HepG2 (cell line): ENCODE results near the gene MYOZ1. TPM values are rescaled to one million over a fixed set of nuclear protein-coding genes. Genes with fewer than 3 reads are reported as not detected.

ENCODE experiments used
- AKNA ChIP-seq: sonication (generic); formaldehyde crosslinking; IDR thresholded peaks from 2 replicates; pipeline ENCODE4 v1.4.0; 2020; ENCODE audit warnings: missing genetic modification reagents, borderline replicate concordance
- NCOR1 ChIP-seq: fragments of 200-600 bp; sonication (generic); IDR thresholded peaks from 2 replicates; pipeline ENCODE4 v1.7.0; 2017; ENCODE audit warnings: antibody characterized with exemption, low read length, borderline replicate concordance
- PHB2 ChIP-seq: fragments of 450-650 bp; IDR thresholded peaks from 2 replicates; pipeline ENCODE4 v1.6.1; 2018; ENCODE audit not compliant: partially characterized antibody
- RBM22 ChIP-seq: fragments of 200-400 bp; formaldehyde crosslinking; optimal IDR thresholded peaks from 2 replicates; pipeline ENCODE3; 2017; ENCODE audit warnings: mild to moderate bottlenecking, low read length, moderate library complexity
- RXRB ChIP-seq: IDR thresholded peaks from 2 replicates; pipeline ENCODE4 v1.6.1; 2016; ENCODE audit warnings: borderline replicate concordance, missing genetic modification reagents, missing compliant biosample characterization
- ZNF207 ChIP-seq: fragments of 450-650 bp; IDR thresholded peaks from 2 replicates; pipeline ENCODE4 v1.6.1; 2016; ENCODE audit warnings: antibody characterized with exemption, borderline replicate concordance
- ZNF225 ChIP-seq: sonication (generic); formaldehyde crosslinking; IDR thresholded peaks from 2 replicates; pipeline ENCODE4 v1.4.0; 2020; ENCODE audit warnings: mild to moderate bottlenecking, missing genetic modification reagents
- ZNF382 ChIP-seq: sonication (generic); formaldehyde crosslinking; IDR thresholded peaks from 2 replicates; pipeline ENCODE4 v1.5.0; 2020; ENCODE audit warnings: missing genetic modification reagents, mild to moderate bottlenecking, borderline replicate concordance
- ZNF672 ChIP-seq: sonication (generic); formaldehyde crosslinking; IDR thresholded peaks from 2 replicates; pipeline ENCODE4 v1.8.1; 2022; ENCODE audit warnings: missing genetic modification reagents
- ZNF687 ChIP-seq: sonication (generic); formaldehyde crosslinking; IDR thresholded peaks from 2 replicates; pipeline ENCODE4 v1.5.1; 2020; ENCODE audit warnings: mild to moderate bottlenecking, missing genetic modification reagents, moderate library complexity
- ZNF737 ChIP-seq: sonication (generic); formaldehyde crosslinking; IDR thresholded peaks from 2 replicates; pipeline ENCODE4 v1.5.0; 2020; ENCODE audit warnings: missing genetic modification reagents, mild to moderate bottlenecking, borderline replicate concordance
- polyA plus RNA-seq, 8 experiments: library from polyadenylated mRNA; depleted of rRNA in 3 of 8; stranded (reverse) in 7 of 8; unstranded in 1 of 8; fragments of >200 nt; fragmentation: Illumina TruSeq in 4 of 8; extraction: Trizol in 4 of 8; gene quantifications; 2 replicates each; pipeline versions ENCODE4 v1.2.1 to v1.2.3, GENCODE V29; 2011 to 2016; ENCODE audit warnings: low read depth in 4 of 8, missing spikeins in 1 of 8, mixed read lengths in 1 of 8; ENCODE audit not compliant: insufficient read depth in 1 of 8
- total RNA-seq, 5 experiments: library from RNA; depleted of rRNA; stranded (reverse); fragments of >200 nt; fragmentation: Illumina TruSeq; extraction: Trizol; gene quantifications; 2 replicates each; pipeline ENCODE4 v1.2.3, GENCODE V29; 2016; ENCODE audit warnings: low read depth in 1 of 5

Gene MYOZ1
- total and polyA plus RNA-seq, 2 of the 13 experiments (the other 11 are each of a cell fraction or from before 2014, with no cell fraction given), result not detected

GRCh38 chr10:73625884-73626752 lies 15.2 kb downstream of the MYOZ1 start (continued):
- no peak for TF ChIP-seq PHB2
- TF ChIP-seq ZNF382 (CRISPR knock-in tag), result no peak
- TF ChIP-seq ZNF207, result no peak
- no peak for TF ChIP-seq NCOR1
- no peak for TF ChIP-seq ZNF225 (CRISPR knock-in tag)
- peak; percentile 22; the same call in 1 of the 2 replicates for TF ChIP-seq RXRB (CRISPR knock-in tag)
- peak; percentile 86 for TF ChIP-seq ZNF687 (CRISPR knock-in tag)
- TF ChIP-seq ZNF672 (CRISPR knock-in tag), result no peak
- no peak for TF ChIP-seq ZNF737 (CRISPR knock-in tag)
- peak; percentile 100 for TF ChIP-seq RBM22
- no peak for TF ChIP-seq AKNA (CRISPR knock-in tag)
